Measurements from ENCODE around the gene WNT8B.

DNA sequence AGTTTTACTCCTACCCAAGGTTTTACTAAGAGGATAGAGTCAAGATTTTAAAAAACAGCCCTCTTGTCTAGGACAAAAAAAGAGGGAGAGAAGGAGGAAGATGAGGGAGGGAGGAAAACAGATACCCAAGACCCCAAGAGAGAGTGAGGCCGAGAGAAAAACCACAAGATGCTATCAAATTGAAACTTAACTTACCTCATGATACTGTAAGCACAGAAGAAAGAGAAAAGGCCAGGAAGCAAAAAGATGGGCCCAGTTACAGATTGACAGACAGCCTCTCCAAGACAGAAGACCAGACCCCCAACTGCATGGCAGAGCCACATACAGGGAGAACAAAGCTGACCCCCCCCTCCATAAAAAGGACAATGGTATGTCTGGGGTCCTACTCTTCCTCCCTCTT, 45.5 kb downstream of the WNT8B start:
- TF ChIP-seq EZH2 (IDR thresholded peaks at IDR 0.05; ENCODE audit: insufficient read depth, poor library complexity, severe bottlenecking) (no peak), EZH2phosphoT487 (IDR thresholded peaks at IDR 0.05; ENCODE audit: insufficient read depth, low read depth) (no peak)
